Stimulated activated naive B cell treated with anti-CD40 and anti-IgM and Interleukin-4, amounts not matched to agents 10 μg/mL and 1 μg/mL and 100 μg/mL, for 72 hours (primary cell): ENCODE results near the gene FEN1.

Experiments
- ATAC-seq, 2 donors: fragments of 150-1000 bp; cut with Tn5 transposase; replicated peaks; 2 replicates each; pipeline ENCODE4 v1.10.0; 2021; ENCODE audit warnings: moderate library complexity in 1 of 2
- DNase-seq: peaks from one replicate; pipeline ENCODE4 v3.0.0; 2021
- H3K27ac Mint-ChIP-seq: one replicate; pipeline ENCODE4 v1.8.0; 2022; ENCODE audit warnings: mild to moderate bottlenecking, mixed read lengths
- H3K27me3 Mint-ChIP-seq, 2 donors: one replicate each; pipeline ENCODE4 v1.8.0; 2022; ENCODE audit warnings: mixed read lengths in 2 of 2
- H3K36me3 Mint-ChIP-seq, 2 donors: one replicate each; pipeline ENCODE4 v1.8.0; 2022; ENCODE audit warnings: mixed read lengths in 2 of 2, mild to moderate bottlenecking in 1 of 2
- H3K4me1 Mint-ChIP-seq, 2 donors: one replicate each; pipeline ENCODE4 v1.8.0; 2022; ENCODE audit warnings: mixed read lengths in 2 of 2, mild to moderate bottlenecking in 1 of 2
- H3K4me3 Mint-ChIP-seq, 2 donors: one replicate each; pipeline ENCODE4 v1.8.0; 2022; ENCODE audit warnings: mild to moderate bottlenecking in 2 of 2, mixed read lengths in 2 of 2, moderate library complexity in 1 of 2
- H3K9me3 Mint-ChIP-seq, 2 donors: one replicate each; pipeline ENCODE4 v1.8.0; 2022; ENCODE audit warnings: mixed read lengths in 2 of 2, mild to moderate bottlenecking in 1 of 2

The FEN1 gene

DNA sequence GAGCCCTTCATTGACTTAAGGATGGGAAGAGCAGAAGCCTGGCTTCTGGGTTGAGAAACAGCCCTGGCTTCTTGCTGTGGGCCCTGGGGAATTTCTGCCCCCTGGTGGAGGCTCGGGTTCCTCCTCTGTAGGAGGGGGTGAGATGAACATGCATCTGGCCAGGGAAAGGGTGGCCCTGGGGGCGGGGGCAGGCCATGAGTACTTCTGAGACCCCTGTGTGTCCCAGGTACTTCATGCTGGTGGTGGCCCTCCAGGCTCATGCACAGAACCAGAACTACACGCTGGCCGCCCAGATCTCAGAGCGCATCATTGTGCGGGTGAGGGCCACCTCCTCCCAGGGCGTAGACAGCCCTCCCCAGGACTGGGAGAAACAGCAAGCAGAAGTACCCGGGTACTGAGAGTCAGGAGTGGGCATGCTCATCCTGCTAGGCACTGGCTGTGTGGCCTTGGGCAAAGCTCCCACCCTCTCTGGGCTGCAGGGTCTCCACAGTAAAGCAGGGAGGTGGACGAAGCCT lies 16.1 kb upstream of the FEN1 start:
- peak overlapping the region; percentile 57 to 60 for H3K4me3 Mint-ChIP-seq
- ATAC-seq (peak; percentile 81 to 84), DNase-seq (peak; percentile 38)
- H3K27ac Mint-ChIP-seq = no peak overlapping the region
- peaks cover 12 to 19% of the 10 kb centered on the region in 2 donors for H3K4me1 Mint-ChIP-seq
- no peaks in the 10 kb centered on the region for H3K9me3 Mint-ChIP-seq
- H3K36me3 Mint-ChIP-seq = peaks cover 2 to 9% of the 10 kb centered on the region in 2 donors
- H3K27me3 Mint-ChIP-seq = peaks cover 31 to 39% of the 10 kb centered on the region in 2 donors

DNA sequence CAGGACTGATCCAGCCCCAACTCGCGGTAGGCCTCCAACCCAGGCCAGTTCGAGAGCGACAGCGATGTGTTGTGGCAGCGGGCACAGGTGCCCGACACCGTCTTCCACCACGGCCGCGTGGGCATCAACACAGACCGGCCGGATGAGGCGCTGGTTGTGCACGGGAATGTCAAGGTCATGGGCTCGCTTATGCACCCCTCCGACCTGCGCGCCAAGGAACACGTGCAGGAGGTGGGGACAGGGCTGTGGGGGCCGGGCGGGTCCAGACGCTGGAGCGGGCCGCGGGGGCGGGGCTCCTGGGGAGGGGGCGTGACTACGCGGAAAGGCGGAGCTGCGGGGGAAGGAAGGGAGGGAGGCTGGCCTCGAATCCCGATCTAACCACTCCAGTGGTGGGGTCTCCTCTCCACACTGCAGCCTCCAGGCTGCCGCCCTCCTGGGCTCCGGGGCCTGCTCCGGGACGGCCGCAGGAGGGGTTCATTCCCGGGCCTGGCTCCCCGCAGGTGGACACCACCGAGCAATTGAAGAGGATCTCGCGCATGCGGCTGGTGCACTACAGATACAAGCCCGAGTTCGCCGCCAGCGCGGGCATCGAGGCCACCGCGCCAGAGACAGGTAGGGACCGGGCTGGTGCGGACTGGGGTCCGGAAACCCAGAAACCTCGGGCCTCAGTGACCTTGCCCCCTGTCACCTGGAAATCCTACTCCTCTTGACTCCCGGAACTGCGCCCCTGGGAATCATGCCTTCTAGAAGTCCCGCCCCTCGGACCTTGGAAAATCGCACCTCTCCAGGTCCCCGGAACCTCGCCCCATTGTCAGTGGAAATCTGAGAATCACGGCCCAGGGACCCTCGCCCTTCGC lies 15.2 kb upstream of the FEN1 start:
- peaks cover 31 to 39% of the 10 kb centered on the region in 2 donors for H3K27me3 Mint-ChIP-seq
- DNase-seq = peak; percentile 16

DNA sequence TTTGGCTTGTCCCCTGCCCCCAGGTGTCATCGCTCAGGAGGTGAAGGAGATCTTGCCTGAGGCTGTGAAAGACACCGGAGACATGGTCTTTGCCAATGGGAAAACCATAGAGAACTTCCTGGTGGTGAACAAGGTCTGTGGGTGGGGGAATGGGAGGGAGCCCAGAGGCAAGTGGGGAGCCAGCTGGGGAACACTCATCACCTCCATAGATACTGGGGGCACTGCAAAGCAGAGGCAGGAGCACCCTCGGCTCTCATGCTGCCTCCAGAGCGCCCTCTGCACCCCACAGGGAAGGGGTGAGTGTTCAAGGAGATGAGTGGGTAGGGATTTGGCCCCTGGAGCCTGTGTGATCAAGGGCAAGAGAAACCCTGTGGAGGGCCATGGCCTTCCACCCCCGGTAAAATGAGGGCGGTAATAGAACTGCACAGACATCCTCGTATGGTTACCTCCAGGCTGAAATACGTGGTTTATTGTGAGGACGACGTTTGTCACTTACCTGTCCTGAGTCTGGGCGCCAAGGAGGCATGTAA lies 14.3 kb upstream of the FEN1 start:
- Mint-ChIP-seq H3K36me3 (peaks cover 8 to 17% of the 10 kb centered on the region in 2 donors), H3K27ac (no peak overlapping the region), H3K4me1 (peaks cover 12 to 19% of the 10 kb centered on the region in 2 donors), H3K9me3 (no peaks in the 10 kb centered on the region), H3K27me3 (peaks cover 31 to 35% of the 10 kb centered on the region in 2 donors), H3K4me3 (no peak overlapping the region)
- DNase-seq (no peak), ATAC-seq (no peak)

More for the DNA sequence above, 15.2 kb upstream of the FEN1 start:
- no peak overlapping the region for H3K27ac Mint-ChIP-seq
- H3K9me3 Mint-ChIP-seq = no peaks in the 10 kb centered on the region
- peaks cover 12 to 19% of the 10 kb centered on the region in 2 donors for H3K4me1 Mint-ChIP-seq
- peaks cover 6 to 11% of the 10 kb centered on the region in 2 donors for H3K36me3 Mint-ChIP-seq
- peak overlapping the region; percentile 57 to 60 for H3K4me3 Mint-ChIP-seq
- ATAC-seq = peak; percentile 44 to 55

DNA sequence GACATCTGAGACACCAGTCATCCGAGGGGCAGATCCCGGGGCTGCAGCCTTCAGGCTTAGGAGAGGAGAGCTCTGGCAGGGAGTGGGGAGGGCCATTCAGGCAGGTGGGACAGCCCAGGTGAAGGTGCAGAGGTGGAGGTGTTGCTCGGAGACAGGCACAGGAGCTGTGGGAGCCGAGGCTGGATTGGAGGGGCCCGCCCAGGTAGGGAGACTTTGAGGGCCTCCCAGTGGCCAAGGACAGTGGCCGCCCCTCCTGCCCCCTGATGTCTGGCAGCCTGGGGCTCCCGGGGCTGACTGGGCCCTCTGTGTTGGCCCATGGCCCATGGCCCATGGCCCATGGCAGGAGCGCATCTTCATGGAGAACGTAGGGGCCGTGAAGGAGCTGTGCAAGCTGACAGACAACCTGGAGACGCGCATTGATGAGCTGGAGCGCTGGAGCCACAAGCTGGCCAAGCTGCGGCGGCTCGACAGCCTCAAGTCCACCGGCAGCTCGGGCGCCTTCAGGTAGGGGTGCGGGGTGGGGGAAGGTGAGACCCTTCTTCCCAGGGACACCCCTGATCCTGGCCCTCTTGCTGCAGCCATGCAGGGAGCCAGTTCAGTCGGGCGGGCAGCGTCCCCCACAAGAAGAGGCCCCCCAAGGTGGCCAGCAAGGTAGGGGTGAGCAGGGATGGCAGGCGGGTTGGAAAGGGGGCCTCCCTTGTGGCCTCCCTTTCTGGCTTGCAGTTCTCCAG lies 13.6 kb upstream of the FEN1 start:
- Mint-ChIP-seq H3K27ac (no peak overlapping the region), H3K4me1 (peaks cover 14 to 19% of the 10 kb centered on the region in 2 donors), H3K27me3 (peaks cover 31 to 35% of the 10 kb centered on the region in 2 donors), H3K9me3 (no peaks in the 10 kb centered on the region), H3K36me3 (peaks cover 11 to 24% of the 10 kb centered on the region in 2 donors), H3K4me3 (no peak overlapping the region)
- ATAC-seq (no peak), DNase-seq (no peak)

DNA sequence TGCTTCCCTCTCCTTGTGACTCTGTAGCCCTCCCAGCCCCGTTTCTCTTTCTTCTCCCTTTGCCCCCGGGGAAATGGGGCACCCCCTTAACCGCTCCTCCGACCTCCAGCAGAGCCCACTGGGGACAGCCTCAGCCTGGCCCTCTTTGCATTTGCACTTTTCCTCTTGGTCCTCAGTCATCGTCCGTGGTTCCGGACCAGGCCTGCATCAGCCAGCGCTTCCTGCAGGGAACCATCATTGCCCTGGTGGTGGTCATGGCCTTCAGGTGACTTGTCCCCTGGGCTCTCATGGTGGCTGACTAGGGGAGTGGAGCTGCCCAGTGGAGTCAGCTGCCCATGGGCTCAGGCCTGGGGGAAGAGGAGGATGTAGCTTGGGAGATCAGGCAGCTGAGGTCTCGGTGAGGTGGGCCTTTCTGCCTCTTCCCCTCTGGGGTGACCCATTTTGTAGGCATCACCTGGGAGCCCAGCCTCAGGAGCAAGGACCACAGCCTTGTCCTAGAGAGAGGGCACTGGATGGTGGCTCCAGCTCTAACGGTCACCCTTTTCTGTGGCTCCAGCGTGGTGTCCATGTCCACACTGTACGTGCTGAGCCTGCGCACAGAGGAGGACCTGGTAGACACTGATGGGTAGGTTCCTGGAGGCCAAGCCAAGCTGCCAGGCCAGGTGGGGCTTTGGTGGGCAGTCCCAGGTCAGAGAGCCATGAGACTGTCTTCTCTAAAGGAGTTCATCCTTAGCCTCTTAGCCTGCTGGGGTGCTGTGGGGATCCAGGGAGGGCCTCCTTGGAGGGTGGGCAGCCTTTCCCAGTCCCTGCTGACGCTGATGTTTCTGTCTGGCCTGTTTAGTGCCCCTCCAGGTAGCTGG lies 12.8 kb upstream of the FEN1 start:
- Mint-ChIP-seq H3K4me3 (no peak overlapping the region), H3K27me3 (peaks cover 26 to 31% of the 10 kb centered on the region in 2 donors), H3K27ac (peak overlapping the region; percentile 74), H3K4me1 (peaks cover 19 to 27% of the 10 kb centered on the region in 2 donors), H3K9me3 (no peaks in the 10 kb centered on the region), H3K36me3 (peaks cover 19 to 32% of the 10 kb centered on the region in 2 donors)
- no peak for ATAC-seq
- no peak for DNase-seq

DNA sequence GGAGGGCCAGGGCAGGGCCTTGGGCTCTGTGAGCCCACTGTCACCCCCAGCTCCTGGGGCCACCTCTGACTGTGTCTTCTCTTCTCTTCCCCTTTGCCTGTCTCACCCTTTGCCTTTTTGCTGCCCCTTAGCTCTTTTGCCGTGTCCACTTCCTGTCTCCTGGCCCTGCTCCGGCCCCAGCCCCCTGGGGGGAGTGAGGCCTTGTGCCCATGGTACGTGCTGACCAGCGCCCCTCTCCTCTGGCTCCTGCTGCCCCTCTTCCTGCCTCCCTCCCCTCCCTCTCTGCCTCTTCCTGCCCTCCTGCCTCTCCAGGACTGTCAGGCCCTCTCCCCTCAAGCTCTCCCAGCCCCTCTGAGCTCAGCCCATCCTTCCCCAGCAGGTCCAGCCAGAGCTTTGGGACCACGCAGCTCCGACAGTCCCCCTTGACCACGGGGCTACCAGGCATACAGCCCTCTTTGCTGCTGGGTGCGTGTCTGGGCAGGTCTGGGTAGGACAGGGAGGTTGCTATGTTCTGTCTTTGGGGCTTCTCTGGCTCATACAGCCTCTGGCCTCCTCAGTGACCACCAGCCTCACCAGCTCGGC lies 12.0 kb upstream of the FEN1 start:
- no peak overlapping the region for H3K27ac Mint-ChIP-seq

DNA sequence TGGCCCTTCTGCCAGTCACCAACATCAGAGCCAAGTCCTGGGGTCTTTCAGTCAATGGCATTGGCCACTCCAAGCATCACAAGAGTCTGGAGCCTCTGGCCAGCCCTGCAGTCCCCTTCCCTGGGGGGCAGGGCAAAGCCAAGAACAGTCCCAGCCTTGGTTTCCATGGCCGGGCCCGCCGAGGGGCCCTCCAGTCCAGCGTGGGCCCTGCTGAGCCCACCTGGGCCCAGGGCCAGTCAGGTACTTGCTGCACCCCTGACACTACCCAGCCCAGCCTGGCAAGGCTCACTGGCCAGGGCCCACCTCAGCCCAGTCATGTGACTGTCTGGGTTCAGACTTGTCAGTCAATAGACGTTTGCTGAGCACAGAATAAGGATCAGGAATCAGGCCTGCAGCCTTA lies 11.1 kb upstream of the FEN1 start:
- Mint-ChIP-seq H3K27me3 (peaks cover 10 to 18% of the 10 kb centered on the region in 2 donors), H3K4me3 (no peak overlapping the region), H3K9me3 (no peaks in the 10 kb centered on the region), H3K4me1 (peaks cover 20 to 32% of the 10 kb centered on the region in 2 donors), H3K27ac (no peak overlapping the region), H3K36me3 (peaks cover 26 to 44% of the 10 kb centered on the region in 2 donors)
- ATAC-seq = no peak
- DNase-seq = no peak

More for the DNA sequence above, 12.0 kb upstream of the FEN1 start:
- DNase-seq = no peak
- H3K36me3 Mint-ChIP-seq = peaks cover 26 to 40% of the 10 kb centered on the region in 2 donors
- no peak for ATAC-seq
- no peaks in the 10 kb centered on the region for H3K9me3 Mint-ChIP-seq
- H3K4me3 Mint-ChIP-seq = no peak overlapping the region
- H3K27me3 Mint-ChIP-seq = peaks cover 19 to 24% of the 10 kb centered on the region in 2 donors
- peaks cover 18 to 28% of the 10 kb centered on the region in 2 donors for H3K4me1 Mint-ChIP-seq

DNA sequence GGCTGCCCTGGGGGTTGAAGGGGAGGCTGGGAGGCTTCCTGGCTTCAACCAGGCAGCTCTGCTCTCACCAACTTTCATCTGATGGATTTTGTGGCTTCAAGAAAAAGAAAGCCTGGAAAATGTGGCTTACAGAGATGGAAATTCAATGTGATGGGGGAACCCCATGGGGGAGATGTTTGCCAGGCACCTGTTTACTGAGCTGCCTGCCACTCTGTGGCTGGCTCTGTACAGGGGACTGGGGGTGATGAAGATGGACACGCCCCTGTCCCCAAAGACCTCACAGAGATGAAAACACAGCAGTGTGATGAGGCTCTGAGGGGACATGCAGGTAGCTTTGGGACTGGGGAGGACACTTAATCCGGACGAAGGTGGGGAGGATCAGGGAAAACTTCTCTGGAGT lies 10.4 kb upstream of the FEN1 start:
- Mint-ChIP-seq H3K36me3 (peaks cover 27 to 44% of the 10 kb centered on the region in 2 donors), H3K4me3 (no peak overlapping the region), H3K27ac (no peak overlapping the region), H3K27me3 (peaks cover 7 to 16% of the 10 kb centered on the region in 2 donors), H3K4me1 (peaks cover 17 to 32% of the 10 kb centered on the region in 2 donors), H3K9me3 (no peaks in the 10 kb centered on the region)
- DNase-seq (no peak), ATAC-seq (no peak)

DNA sequence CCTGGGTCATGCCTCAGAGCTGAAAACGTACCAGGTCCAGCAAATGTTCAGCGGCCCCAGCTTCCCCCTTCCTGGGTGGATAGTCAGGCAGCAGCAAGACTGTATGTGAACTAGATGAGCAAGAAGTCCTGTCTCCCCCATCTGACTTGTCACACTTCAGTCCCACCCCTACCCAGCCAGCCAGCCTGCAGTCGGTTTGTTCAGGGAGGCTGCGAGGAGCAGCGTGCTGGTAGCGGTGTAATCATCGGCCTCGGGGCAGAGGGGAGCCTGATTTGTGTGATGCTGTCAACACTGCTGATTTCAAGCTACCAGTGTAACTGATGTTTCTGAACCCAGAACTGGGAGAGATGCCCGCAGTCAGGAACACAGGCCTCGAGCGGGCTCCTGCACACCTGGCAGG lies 9.9 kb upstream of the FEN1 start:
- Mint-ChIP-seq H3K4me1 (peaks cover 17 to 31% of the 10 kb centered on the region in 2 donors), H3K36me3 (peaks cover 29 to 44% of the 10 kb centered on the region in 2 donors), H3K27me3 (peaks cover 5 to 14% of the 10 kb centered on the region in 2 donors), H3K9me3 (no peaks in the 10 kb centered on the region), H3K27ac (no peak overlapping the region), H3K4me3 (no peak overlapping the region)
- DNase-seq = no peak
- ATAC-seq = no peak

DNA sequence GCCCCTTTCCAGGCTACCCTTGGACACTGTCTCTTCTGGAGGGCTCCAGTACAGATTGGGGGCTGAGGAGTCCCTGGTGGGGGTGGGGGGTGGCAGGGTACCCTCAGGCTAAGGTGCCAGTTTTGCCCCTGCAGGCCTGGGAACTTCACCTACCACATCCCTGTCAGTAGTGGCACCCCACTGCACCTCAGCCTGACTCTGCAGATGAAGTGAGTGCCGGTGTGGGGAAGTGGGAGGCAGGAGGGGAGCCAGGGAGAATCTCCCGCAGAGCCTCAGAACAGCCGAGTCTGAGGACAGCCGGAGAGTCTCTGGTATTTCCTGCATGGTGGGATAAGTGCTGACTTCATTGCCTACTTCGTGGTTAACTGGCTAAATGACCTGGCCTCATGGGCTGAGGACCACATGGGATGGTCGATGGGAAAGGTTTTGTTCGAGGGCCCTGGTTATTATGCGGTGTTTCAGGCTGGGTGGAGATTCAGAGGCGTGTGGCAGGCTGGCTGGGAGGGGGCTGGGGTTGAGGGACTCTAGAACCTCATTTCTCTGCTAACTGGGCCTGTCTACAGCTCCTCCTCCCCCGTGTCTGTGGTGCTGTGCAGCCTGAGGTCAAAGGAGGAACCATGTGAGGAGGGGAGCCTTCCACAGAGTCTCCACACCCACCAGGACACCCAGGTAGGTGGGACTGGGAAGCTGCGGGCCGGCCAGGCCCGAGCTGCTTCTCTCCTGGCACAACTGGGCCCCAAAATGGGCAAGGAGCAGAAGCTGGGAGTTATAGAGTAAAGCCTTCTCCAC lies 8.8 kb upstream of the FEN1 start:
- no peak for ATAC-seq
- no peaks in the 10 kb centered on the region for H3K9me3 Mint-ChIP-seq

DNA sequence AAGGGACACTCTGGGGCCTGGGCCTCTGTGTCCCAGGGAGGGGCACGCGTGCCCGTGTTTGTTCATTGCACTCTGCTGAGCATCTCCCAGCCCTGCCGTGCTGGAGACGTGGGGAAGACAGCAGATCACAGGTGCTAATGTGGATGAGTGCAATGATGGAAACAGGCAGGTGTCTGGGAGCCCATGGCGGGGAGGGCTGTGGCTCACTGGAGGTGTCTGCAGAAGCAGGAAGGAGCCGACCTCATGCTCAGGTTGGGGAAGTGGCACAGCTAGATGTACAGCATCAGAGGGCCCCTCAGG lies 8.3 kb upstream of the FEN1 start:
- H3K9me3 Mint-ChIP-seq = no peaks in the 10 kb centered on the region
- ATAC-seq (no peak), DNase-seq (no peak)
- no peak overlapping the region for H3K4me3 Mint-ChIP-seq
- peaks cover 0 to 4% of the 10 kb centered on the region in 2 donors for H3K27me3 Mint-ChIP-seq
- H3K27ac Mint-ChIP-seq = no peak overlapping the region
- peaks cover 15 to 28% of the 10 kb centered on the region in 2 donors for H3K4me1 Mint-ChIP-seq
- H3K36me3 Mint-ChIP-seq = peaks cover 38 to 50% of the 10 kb centered on the region in 2 donors

More for the DNA sequence above, 8.8 kb upstream of the FEN1 start:
- no peak for DNase-seq
- Mint-ChIP-seq H3K27me3 (peaks cover 0 to 4% of the 10 kb centered on the region in 2 donors), H3K36me3 (peaks cover 36 to 48% of the 10 kb centered on the region in 2 donors), H3K4me3 (no peak overlapping the region), H3K4me1 (peaks cover 15 to 26% of the 10 kb centered on the region in 2 donors), H3K27ac (peak overlapping the region; percentile 47)

DNA sequence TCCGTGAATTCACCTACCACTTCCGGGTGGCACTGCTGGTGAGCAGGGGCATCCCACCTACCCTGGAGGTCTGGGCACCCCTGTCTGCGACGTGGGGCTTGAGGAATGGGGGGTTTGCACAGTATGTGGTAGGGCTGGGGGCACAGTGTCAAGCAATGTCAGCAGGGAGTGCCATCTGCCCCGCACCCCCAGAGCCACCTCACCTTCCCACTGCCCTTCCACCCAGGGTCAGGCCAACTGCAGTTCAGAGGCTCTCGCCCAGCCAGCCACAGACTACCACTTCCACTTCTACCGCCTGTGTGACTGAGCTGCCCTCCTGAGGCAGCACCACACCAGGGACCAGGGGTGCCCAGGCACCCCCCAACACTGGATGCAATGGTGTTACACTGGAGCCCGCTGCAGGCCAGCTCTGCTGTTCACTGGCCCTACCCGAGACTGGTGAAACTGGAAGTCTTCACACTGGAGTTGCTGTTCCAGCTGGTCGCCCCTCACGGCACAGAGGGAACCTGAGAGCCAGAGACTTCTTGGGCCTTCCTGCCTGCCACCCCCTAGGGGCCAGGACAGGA lies 6.8 kb upstream of the FEN1 start:
- Mint-ChIP-seq H3K27me3 (no peaks in the 10 kb centered on the region), H3K9me3 (no peaks in the 10 kb centered on the region), H3K4me3 (peak overlapping the region in 1 of 2 donors; percentile 23), H3K36me3 (peaks cover 43 to 57% of the 10 kb centered on the region in 2 donors), H3K4me1 (peaks cover 21 to 37% of the 10 kb centered on the region in 2 donors), H3K27ac (peak overlapping the region; percentile 48)
- ATAC-seq = peak; percentile 24 to 71
- no peak for DNase-seq
